AG09309 (cell line): ENCODE measurements around the gene GRB10.

ENCODE experiments used
- DNase-seq: peaks from one replicate; pipeline ENCODE4 v3.0.0-alpha.2; 2010; ENCODE audit warnings: low read depth
- H3K4me3 ChIP-seq: 2 replicates; pipeline ENCODE4 v1.5.1; 2011; ENCODE audit warnings: mild to moderate bottlenecking, low read depth, low read length, moderate library complexity; ENCODE audit not compliant: control insufficient read depth
- CTCF ChIP-seq: IDR thresholded peaks from 2 replicates; pipeline ENCODE4 v1.5.1; 2011; ENCODE audit warnings: mild to moderate bottlenecking, low read depth, low read length, inconsistent platforms; ENCODE audit not compliant: insufficient read depth, control insufficient read depth; ENCODE audit errors: missing control alignments

GRB10 gene

DNA sequence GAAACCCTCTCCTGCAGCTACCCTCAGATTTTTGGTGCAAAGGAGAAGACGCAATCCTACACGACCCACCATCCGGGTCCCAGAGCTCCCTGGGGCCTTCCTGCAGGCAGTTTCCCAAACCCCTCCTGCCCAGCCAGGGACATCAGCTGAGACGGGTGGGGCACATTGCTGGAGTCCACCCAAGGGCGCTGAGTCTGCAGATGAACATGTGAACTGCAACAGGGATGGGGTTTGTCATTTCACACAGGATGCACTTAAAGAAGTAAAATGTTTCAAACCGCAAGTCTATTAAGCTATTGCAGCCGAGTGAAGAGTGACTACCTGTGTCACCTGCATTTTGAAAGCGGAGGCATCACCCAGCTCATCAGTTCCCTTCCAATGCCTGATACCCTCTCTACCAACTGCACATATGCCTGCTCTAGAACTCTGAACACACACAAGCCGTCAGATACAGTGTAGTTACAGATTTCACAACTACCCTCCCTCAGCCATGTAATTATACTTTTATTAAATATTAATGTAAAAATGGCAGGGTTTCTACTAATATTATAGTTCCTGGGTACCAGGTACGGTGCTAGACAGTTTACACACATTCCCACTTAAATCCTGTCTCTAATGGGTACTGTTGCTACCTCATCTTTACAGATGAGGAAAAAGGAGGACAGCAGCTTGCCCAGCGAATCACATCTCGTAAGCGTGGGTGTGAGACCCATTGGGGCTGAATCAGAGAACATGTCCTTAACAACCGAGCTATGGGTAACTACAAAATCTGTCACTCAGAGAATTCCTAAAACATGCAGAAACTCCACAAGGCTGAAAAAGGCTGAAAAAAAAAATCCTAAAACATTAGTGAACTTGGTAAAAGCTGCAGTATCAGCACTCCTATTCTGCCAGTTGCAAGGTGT is 71.2 kb downstream of the GRB10 start:
- DNase-seq = no peak

DNA sequence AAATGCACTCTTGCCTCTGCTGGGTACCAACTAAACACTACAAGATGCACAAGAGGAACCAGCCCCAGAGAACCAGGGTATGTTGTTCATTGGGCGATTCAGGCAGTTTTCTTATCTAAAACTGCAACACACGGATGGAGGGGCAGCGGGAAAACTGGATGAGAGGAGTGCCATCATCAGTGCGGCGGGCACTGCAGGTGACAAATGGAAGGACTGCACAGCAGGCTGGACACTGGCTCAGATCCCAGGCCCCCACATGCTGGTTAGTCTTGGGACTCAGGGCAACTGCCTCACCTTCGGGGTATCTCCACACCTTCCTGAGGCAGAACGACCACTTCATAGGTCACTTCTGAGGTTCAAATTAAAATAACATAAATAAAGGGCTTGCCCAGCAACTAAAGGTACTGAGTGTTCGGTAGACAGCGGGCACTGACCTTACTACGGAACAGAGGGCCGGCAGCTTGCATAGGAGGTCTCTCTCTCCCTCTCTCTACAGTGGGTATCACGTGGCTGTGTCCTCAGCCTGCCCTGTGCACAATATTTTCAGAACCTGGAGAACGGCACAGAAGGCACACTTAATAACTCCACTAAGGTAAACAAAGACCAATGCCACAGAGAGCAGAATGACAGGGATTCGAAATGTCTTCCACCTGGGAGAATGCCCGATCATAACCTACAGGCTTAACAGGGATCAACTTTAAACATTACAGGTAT is 72.1 kb downstream of the GRB10 start:
- TF ChIP-seq CTCF = no peak
- no peak overlapping the region for H3K4me3 ChIP-seq

More for the DNA sequence above, 71.2 kb downstream of the GRB10 start:
- no peak for TF ChIP-seq CTCF
- H3K4me3 ChIP-seq = no peak overlapping the region

DNA sequence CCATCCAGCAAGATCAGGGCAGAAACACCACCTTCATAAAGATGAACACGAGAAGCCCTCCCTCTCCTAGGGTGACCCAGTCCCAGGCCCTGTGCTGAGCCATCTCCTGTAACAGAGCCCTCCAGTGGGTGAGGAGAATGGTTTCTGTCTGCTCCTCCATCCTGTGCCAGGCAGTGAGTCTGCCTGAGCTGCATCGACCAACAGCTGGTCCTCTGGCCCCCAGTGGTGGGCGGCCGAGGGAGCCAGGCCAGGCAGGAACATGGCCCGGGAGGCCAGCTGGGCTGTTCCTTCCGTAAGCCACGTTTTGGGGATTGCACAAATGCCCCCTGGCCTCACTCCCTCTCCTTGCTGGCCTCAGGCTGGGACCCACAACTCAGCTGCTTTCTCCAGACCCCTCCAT is 73.5 kb downstream of the GRB10 start:
- TF ChIP-seq CTCF = no peak

More for the DNA sequence above, 72.1 kb downstream of the GRB10 start:
- DNase-seq = no peak

GRCh38 chr7:50707236-50708006 is 75.3 kb downstream of the GRB10 start:
- H3K4me3 ChIP-seq = no peak overlapping the region
- TF ChIP-seq CTCF = no peak
- no peak for DNase-seq

More for the DNA sequence above, 73.5 kb downstream of the GRB10 start:
- H3K4me3 ChIP-seq = no peak overlapping the region
- DNase-seq = no peak

DNA sequence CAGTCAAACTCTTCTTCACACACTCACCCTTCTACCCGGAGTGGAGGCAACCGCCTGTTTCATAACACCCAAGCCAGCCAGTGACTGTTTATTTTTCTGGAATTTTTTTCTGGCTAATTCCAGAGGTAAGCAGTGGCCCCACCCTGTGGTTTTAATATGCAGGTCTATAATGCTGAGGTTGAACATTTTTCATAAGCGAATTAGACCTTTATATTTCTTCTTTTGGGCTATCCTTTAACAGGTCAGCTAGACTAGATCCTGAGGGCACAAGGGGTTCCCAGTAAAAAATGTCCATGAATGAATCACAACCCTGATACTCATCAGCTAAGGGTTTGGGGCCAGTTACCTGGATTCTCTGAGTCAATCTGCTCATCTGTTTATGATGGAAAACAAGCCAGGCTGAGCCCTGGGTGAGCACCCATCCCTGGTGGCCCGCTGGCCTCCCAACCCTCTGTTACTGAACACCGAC is 76.2 kb downstream of the GRB10 start:
- TF ChIP-seq CTCF = no peak
- H3K4me3 ChIP-seq = no peak overlapping the region
- no peak for DNase-seq

GRCh38 chr7:50704844-50705243 is 77.9 kb downstream of the GRB10 start:
- TF ChIP-seq CTCF = no peak
- no peak overlapping the region for H3K4me3 ChIP-seq
- DNase-seq = no peak
